Stimulated activated CD8-positive, alpha-beta memory T cell treated with anti-CD3 and anti-CD28 coated beads, Interleukin-7, amount 100 ng/mL, for 4 hours (primary cell): Measurements from ENCODE around the gene ARHGEF16.

ENCODE experiments used
- DNase-seq, 2 donors: peaks; one replicate each; pipeline ENCODE4 v3.0.0-alpha.2; 2020; ENCODE audit warnings: low read depth in 2 of 2

The ARHGEF16 gene

GRCh38 chr1:3456964-3457909 lies 2.8 kb downstream of the ARHGEF16 start:
- no peak for DNase-seq

GRCh38 chr1:3457910-3458883 lies 3.7 kb downstream of the ARHGEF16 start:
- DNase-seq: no peak

GRCh38 chr1:3459051-3459908 lies 4.8 kb downstream of the ARHGEF16 start:
- DNase-seq: no peak

GRCh38 chr1:3459940-3460671 lies 5.6 kb downstream of the ARHGEF16 start:
- no peak for DNase-seq

GRCh38 chr1:3460672-3461131 lies 6.2 kb downstream of the ARHGEF16 start:
- no peak for DNase-seq

GRCh38 chr1:3461238-3461933 lies 6.9 kb downstream of the ARHGEF16 start:
- no peak for DNase-seq

- no peak for DNase-seq
Observed at GRCh38 chr1:3461934-3462275, 7.4 kb downstream of the ARHGEF16 start.

- no peak for DNase-seq
Observed at GRCh38 chr1:3462356-3463012, 8.0 kb downstream of the ARHGEF16 start.

- DNase-seq: no peak
Observed at GRCh38 chr1:3463013-3463385, 8.5 kb downstream of the ARHGEF16 start.

GRCh38 chr1:3463408-3463863 lies 9.0 kb downstream of the ARHGEF16 start:
- DNase-seq: no peak

GRCh38 chr1:3463891-3464648 lies 9.6 kb downstream of the ARHGEF16 start:
- DNase-seq: no peak

GRCh38 chr1:3464649-3465025 lies 10.2 kb downstream of the ARHGEF16 start:
- DNase-seq: no peak

- DNase-seq: no peak
Observed at GRCh38 chr1:3465091-3465934, 10.8 kb downstream of the ARHGEF16 start.

- DNase-seq: no peak
Observed at GRCh38 chr1:3465935-3466321, 11.5 kb downstream of the ARHGEF16 start.

- DNase-seq: no peak
Observed at GRCh38 chr1:3466366-3467075, 12.1 kb downstream of the ARHGEF16 start.

- DNase-seq: no peak
Observed at GRCh38 chr1:3467096-3468036, 12.9 kb downstream of the ARHGEF16 start.
